T-helper 17 cell (primary cell): ENCODE results near the gene DHRS12. TPM values are rescaled to one million over a fixed set of nuclear protein-coding genes. Genes with fewer than 3 reads are reported as not detected.
A peak's percentile ranks its signal among the peaks of the same experiment; 100 is the strongest.

Experiments
- ATAC-seq: fragments of 150-1000 bp; cut with Tn5 transposase; 2 replicates; pipeline ENCODE4 v1.10.0; 2021; ENCODE audit warnings: mild to moderate bottlenecking, moderate library complexity
- DNase-seq, 3 donors: peaks; one replicate each; pipeline versions ENCODE4 v3.0.0 to v3.0.0-alpha.2; 2020 to 2021
- H3K9me3 ChIP-seq: one replicate; pipeline ENCODE4 v1.7.0; 2013; ENCODE audit warnings: low read length, mild to moderate bottlenecking; ENCODE audit not compliant: control insufficient read depth, poor library complexity, severe bottlenecking
- H3K27ac Mint-ChIP-seq: one replicate; pipeline ENCODE4 v1.8.0; 2022; ENCODE audit warnings: mild to moderate bottlenecking, moderate library complexity, mixed read lengths
- H3K27me3 Mint-ChIP-seq: one replicate; pipeline ENCODE4 v1.8.0; 2022; ENCODE audit warnings: mixed read lengths
- H3K36me3 Mint-ChIP-seq: one replicate; pipeline ENCODE4 v1.8.0; 2022; ENCODE audit warnings: low read depth, mixed read lengths
- H3K4me1 Mint-ChIP-seq: one replicate; pipeline ENCODE4 v1.8.0; 2022; ENCODE audit warnings: mild to moderate bottlenecking, mixed read lengths
- H3K4me3 Mint-ChIP-seq: one replicate; pipeline ENCODE4 v1.8.0; 2022; ENCODE audit warnings: mild to moderate bottlenecking, moderate library complexity, mixed read lengths
- total RNA-seq, 4 donors: library from RNA in 2 of 4; stranded (reverse) in 2 of 4; gene quantifications; one replicate each; pipeline ENCODE4 v1.2.3 and lab custom pipeline; 2022 to 2026

DHRS12 gene
- total RNA-seq, 2 donors from 2014 or later = 18.1 to 23.1 TPM

DNA sequence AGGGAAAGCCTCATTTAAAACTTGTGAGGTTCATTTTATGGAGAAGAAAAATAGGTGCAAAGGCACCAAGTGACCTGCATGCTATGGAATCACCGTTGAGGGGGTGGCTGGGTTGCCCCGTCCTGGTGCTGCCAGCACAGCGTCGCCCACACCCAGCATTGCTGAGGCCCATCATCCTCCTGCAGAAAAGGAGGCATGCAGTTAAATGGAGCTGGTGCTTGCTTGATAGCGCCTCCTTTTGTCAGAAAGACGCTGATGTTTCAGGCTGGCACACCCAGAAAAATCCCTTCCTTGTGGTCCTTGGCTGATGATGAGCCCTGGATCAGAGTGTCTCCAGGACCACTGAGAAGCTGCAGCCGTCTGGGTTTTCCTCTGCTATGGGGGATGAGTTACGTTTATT lies 36.9 kb downstream of the DHRS12 start:
- Mint-ChIP-seq H3K4me1 (peaks cover 30% of the 10 kb centered on the region), H3K4me3 (no peak overlapping the region), H3K27me3 (no peaks in the 10 kb centered on the region), H3K36me3 (peaks cover 11% of the 10 kb centered on the region), H3K27ac (peak overlapping the region; percentile 98)
- DNase-seq = no peak
- ATAC-seq = no peak
- H3K9me3 ChIP-seq = no peaks in the 10 kb centered on the region

DNA sequence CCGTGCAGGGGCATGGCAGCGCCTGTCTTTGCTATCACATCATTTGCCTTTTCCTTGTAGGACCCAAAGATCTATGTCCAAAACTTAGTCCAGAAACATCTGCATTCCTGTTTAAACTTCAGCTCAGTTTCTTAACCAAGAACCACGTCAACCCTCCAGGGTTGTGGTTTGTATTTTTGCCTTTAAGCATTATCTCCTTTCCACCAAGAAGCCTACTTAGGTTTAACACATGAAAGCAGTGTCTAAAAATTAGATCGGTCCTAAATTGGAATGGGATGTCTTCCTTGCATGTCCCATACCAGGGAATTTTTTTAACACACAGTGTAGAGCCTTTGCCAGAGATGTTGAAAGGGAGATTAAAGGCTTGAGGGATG lies 38.8 kb downstream of the DHRS12 start:
- H3K4me3 Mint-ChIP-seq = peak overlapping the region; percentile 85
- no peak for ATAC-seq
- H3K27me3 Mint-ChIP-seq = no peaks in the 10 kb centered on the region
- peaks cover 10% of the 10 kb centered on the region for H3K36me3 Mint-ChIP-seq
- DNase-seq = no peak
- H3K9me3 ChIP-seq = no peaks in the 10 kb centered on the region
- H3K4me1 Mint-ChIP-seq = peaks cover 31% of the 10 kb centered on the region
- peak overlapping the region; percentile 98 for H3K27ac Mint-ChIP-seq

DNA sequence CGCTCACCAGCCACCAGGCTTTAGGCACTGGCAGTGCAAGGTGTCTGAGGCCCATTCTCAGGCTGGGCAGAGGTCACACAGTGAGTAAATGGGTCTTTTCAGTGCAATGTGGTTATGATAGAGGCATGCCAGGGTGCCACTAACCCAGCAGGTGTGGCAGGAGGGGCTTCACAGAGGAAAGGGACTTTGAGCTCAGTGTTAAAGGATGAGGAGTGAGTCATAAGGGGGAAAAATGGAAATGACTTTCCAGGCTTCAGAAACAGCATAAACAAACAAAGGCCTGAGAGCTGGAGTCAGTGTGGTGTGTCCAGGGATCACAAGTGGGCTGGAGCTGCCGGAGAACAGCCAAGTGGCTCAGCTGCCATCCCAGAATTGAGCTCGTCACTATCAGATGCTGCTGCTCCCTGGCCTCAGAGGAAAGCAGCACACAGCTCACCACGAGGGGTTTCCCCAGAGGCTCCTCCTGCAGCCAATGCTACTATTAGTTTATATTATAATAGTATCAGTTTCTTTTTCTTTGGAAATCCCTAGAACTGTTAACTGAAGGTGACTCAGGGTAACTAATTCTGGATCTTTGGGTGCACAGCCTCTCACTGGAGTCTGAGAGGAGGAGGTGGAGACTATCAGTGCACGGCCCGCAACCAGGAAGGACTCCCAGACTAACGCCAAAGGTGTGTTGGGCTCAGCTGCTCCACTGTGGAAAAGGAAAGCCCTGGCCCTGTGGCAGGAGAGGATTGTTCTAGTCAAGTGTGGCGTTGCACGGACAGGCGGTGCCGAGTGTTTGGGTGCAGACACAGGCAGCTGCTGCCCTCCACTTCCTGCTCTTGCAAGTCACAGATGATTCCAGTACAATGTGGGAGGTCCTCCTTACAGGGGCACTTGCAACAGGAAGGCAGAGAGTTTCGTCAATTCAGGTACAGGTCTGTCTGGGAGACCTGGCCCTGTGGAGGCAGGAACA lies 39.5 kb downstream of the DHRS12 start:
- DNase-seq (peak; percentile 45 to 49 (median 47)), ATAC-seq (peak; percentile 95)
- Mint-ChIP-seq H3K4me1 (peaks cover 29% of the 10 kb centered on the region), H3K36me3 (peaks cover 12% of the 10 kb centered on the region), H3K27me3 (no peaks in the 10 kb centered on the region), H3K4me3 (peak overlapping the region; percentile 85), H3K27ac (peak overlapping the region; percentile 98)
- H3K9me3 ChIP-seq = no peaks in the 10 kb centered on the region

DNA sequence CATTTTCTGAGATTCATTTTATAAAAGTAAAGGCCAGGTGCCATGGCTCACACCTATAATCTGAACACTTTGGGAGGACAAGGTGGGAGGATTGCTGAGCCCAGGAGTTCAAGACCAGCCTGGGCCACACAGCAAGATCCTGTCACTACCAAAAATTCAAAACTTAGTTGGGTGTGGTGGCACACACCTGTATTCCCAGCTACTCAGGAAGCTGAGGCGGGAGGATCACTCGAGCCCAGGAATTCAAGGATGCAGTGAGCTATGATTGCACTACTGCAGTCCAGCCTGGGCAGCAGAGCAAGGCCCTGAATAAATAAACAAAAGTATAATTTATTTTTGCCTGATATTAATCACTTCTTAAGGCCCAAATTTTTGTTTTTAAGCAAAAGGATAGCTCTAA lies 40.5 kb downstream of the DHRS12 start:
- H3K36me3 Mint-ChIP-seq = peaks cover 12% of the 10 kb centered on the region
- no peak for DNase-seq
- no peaks in the 10 kb centered on the region for H3K27me3 Mint-ChIP-seq
- peak overlapping the region; percentile 98 for H3K27ac Mint-ChIP-seq
- no peaks in the 10 kb centered on the region for H3K9me3 ChIP-seq
- peaks cover 29% of the 10 kb centered on the region for H3K4me1 Mint-ChIP-seq
- no peak for ATAC-seq
- H3K4me3 Mint-ChIP-seq = no peak overlapping the region

DNA sequence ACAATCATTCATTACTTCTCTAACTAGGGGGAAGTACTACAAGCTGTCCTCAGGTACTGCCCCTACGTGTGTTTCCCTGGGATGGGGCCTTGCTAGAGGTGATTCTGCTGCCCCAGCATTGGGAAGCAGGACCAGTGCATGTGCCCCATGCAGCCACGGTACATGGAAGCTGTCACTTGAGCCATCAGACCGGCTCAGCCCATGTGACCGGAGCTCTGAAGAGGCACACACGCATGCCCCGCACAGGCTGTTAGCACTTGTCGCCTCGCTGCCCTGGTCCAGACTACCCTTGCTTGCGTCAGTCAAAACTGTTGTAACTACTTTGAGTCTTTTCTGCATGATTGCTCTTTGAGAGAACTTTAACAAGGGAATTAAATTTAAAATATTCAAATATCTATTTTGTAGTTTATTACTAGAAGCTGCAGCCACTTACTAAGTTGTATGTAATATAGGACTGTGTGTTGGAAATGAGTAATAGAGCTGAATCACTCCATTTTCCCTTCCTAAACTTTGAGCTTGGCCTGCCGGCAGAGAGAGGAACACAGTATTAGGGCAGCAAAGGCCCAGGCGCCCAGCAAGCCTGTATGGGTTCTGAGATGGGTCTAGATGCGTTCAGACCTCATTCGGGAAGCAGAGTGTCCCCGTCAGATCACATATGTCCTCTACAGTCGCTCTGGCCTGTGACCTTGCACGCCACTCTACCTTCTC lies 42.2 kb downstream of the DHRS12 start:
- peak overlapping the region; percentile 98 for H3K27ac Mint-ChIP-seq
- ATAC-seq (no peak), DNase-seq (no peak)
- peaks cover 29% of the 10 kb centered on the region for H3K4me1 Mint-ChIP-seq
- H3K4me3 Mint-ChIP-seq = no peak overlapping the region
- no peaks in the 10 kb centered on the region for H3K9me3 ChIP-seq
- H3K36me3 Mint-ChIP-seq = peaks cover 10% of the 10 kb centered on the region
- H3K27me3 Mint-ChIP-seq = no peaks in the 10 kb centered on the region

DNA sequence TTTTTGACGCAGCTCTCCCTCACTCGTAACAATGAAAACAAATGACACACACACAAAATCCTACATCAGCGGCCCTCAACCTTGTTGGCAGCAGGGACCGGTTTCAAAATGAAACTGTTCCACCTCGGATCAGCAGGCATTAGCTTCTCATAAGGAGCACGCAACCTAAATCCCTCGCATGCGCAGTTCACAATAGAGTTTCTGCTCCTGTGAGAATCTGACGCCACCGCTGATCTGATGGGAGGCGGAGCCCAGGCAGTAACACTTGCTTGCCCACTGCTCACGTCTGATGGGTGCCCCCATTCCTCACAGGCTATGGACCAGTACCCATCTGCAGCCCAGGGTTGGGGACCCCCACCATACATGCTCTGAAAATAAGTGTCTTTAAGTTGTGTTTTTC lies 43.4 kb downstream of the DHRS12 start:
- H3K4me3 Mint-ChIP-seq = no peak overlapping the region
- no peak for DNase-seq
- peaks cover 7% of the 10 kb centered on the region for H3K36me3 Mint-ChIP-seq
- ATAC-seq = no peak
- H3K9me3 ChIP-seq = no peaks in the 10 kb centered on the region
- no peaks in the 10 kb centered on the region for H3K27me3 Mint-ChIP-seq
- H3K27ac Mint-ChIP-seq = peak overlapping the region; percentile 45
- peaks cover 25% of the 10 kb centered on the region for H3K4me1 Mint-ChIP-seq

DNA sequence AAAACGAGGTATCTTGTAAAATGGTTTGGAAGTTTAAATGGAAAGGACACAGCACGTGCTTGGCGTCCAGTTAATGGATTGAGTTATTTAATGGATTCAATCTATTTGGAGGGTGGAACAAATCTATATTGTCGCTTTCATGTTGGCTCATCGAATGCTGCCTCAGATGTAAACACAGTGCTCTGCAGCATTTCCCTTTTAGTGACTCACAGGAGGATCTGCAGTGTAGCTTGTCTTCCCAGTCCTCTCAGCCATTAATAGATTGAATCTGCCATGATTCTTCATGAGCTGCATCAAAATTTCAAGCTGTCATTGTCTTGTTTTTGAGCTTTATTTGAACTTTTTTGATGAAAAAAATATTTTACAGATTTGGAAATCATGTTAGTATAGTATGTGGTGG lies 44.7 kb downstream of the DHRS12 start:
- DNase-seq = no peak
- H3K4me3 Mint-ChIP-seq = no peak overlapping the region
- ATAC-seq = no peak
- H3K27me3 Mint-ChIP-seq = no peaks in the 10 kb centered on the region
- H3K27ac Mint-ChIP-seq = no peak overlapping the region
- H3K4me1 Mint-ChIP-seq = peaks cover 14% of the 10 kb centered on the region
- no peaks in the 10 kb centered on the region for H3K9me3 ChIP-seq
- H3K36me3 Mint-ChIP-seq = peaks cover 7% of the 10 kb centered on the region

DNA sequence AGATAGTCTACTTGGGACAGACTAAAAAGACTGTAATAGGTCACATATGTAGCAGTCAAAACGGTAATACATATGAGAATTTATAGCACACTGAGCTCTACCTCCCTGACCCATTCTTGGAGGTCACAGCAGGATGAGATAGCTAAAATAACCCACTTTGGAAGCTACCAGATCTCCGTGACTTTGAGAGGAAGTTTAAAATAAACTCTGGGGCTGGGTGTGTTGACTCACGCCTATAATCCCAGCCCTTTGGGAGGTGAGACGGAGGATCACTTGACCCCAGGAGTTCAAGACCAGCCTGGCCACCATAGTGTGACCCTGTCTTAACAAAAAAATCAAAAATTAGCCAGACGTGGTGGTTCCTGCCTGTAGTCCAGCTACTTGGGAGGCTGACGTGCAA lies 45.3 kb downstream of the DHRS12 start:
- Mint-ChIP-seq H3K27ac (no peak overlapping the region), H3K4me1 (peaks cover 14% of the 10 kb centered on the region), H3K36me3 (peaks cover 7% of the 10 kb centered on the region), H3K4me3 (no peak overlapping the region), H3K27me3 (no peaks in the 10 kb centered on the region)
- no peak for DNase-seq
- no peaks in the 10 kb centered on the region for H3K9me3 ChIP-seq
- no peak for ATAC-seq

DNA sequence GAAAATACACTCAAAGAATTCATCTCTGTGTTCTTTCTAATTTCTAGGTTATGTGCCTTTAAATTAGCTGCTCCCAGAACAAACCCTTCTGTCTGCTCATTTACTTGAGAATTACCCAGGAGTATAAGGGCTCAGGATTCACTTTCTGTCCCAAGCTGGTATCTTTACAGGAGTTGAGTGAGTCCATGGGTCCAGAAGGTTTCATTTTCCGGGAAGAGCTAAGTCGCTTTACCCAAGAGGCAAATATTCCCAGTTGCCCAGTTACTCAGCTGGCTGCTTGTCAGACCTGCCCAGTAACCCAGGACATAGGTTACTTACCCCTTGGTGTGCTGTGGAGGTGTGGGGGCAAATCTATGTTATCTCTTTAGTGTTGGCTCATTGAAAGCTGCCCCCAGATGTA lies 47.3 kb downstream of the DHRS12 start:
- DNase-seq (no peak), ATAC-seq (no peak)
- Mint-ChIP-seq H3K27ac (peak overlapping the region; percentile 34), H3K4me3 (no peak overlapping the region), H3K4me1 (peaks cover 8% of the 10 kb centered on the region), H3K36me3 (peaks cover 7% of the 10 kb centered on the region), H3K27me3 (no peaks in the 10 kb centered on the region)
- no peaks in the 10 kb centered on the region for H3K9me3 ChIP-seq

DNA sequence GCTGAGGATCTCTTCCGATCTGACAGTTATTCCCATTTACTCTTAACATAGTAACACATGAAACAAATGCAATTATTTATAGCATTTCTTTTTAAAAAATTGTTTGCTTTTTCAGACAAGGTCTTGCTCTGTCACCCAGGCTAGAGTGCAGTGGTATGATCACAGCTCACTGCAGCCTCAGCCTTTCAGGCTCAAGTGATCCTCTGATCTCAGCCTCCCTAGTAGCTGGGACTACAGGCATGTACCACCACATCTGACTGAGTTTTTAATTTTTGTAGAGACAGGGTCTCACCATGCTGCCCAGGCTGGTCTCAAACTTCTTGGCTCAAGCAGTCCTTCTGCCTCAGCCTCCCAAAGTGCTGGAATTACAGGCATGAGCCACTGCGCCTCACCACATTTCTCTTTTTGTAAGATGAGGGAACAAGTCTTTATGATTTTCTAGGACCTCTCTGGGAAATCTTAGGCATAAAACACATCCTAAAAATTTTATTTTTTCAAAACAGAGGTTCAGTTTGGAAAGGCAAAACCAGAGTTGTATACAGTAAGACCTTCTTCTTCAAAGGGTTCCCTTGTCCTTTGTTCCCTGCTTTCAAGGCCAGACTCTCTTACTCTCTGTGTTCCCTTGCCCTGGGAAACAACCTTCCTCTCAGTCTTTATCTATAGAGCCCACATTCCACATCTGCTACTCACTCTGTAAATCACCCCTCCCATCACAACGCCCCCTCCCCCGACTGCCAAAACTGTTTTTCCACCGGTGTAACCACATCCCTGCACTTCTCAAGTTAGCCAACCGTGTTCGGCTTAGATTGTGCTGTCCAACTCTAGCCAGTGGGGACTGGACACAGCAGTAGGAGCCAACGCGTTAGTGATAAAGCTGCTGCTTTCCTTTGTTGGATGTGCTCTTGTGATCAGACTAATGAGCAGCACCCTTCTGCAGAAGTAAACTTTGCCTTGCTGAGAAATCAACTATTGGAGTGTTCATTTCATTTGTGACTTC lies 56.2 kb downstream of the DHRS12 start:
- H3K9me3 ChIP-seq = peaks cover 8% of the 10 kb centered on the region
- no peak overlapping the region for H3K4me3 Mint-ChIP-seq
- no peak overlapping the region for H3K27ac Mint-ChIP-seq
- ATAC-seq (no peak), DNase-seq (no peak)
- peaks cover 2% of the 10 kb centered on the region for H3K4me1 Mint-ChIP-seq
- peaks cover 6% of the 10 kb centered on the region for H3K36me3 Mint-ChIP-seq
- H3K27me3 Mint-ChIP-seq = no peaks in the 10 kb centered on the region

DNA sequence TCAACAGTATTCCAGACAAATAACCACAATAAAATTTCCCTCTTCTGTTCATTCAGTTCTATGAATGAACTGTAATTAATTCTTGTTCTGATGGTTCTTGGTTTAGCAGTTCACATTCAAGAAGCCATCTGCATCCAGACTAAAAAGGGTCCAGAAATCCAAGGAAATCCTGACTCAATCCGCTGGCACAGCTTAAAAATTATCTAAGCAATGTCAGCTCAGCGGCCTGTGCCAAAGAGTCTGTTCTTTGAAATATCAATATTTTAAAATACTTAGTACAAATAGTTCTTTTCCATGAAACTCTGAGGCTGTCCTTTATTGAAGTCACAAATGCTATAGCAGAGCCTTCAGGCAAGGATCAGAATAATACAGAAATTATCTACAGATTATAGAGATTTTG lies 57.2 kb downstream of the DHRS12 start:
- ATAC-seq = no peak
- H3K9me3 ChIP-seq = peaks cover 8% of the 10 kb centered on the region
- Mint-ChIP-seq H3K36me3 (peaks cover 7% of the 10 kb centered on the region), H3K4me1 (peaks cover 2% of the 10 kb centered on the region), H3K27me3 (no peaks in the 10 kb centered on the region), H3K4me3 (no peak overlapping the region), H3K27ac (no peak overlapping the region)
- DNase-seq = no peak

DNA sequence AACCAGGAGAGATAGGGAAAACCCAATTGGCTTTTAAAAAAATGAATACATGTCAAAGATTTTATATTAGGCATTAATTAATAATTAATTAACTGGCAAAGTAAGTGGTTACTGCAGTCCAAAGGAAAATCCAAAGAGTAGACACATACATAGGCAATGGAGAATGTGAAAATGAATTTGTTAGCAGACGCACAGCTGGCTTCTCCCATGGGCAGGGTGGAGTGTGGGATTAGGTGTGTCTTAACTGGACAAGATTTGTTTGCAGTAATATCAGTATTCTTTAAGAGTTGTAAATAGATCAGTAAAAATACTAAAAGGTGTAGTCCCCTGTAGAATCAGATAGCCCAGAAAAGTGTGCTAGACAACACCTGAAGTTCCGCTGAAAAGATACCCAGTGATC lies 58.7 kb downstream of the DHRS12 start:
- H3K9me3 ChIP-seq = peaks cover 8% of the 10 kb centered on the region
- Mint-ChIP-seq H3K4me1 (peaks cover 2% of the 10 kb centered on the region), H3K36me3 (peaks cover 7% of the 10 kb centered on the region), H3K27me3 (no peaks in the 10 kb centered on the region), H3K27ac (no peak overlapping the region), H3K4me3 (no peak overlapping the region)
- DNase-seq = no peak
- ATAC-seq = no peak

DNA sequence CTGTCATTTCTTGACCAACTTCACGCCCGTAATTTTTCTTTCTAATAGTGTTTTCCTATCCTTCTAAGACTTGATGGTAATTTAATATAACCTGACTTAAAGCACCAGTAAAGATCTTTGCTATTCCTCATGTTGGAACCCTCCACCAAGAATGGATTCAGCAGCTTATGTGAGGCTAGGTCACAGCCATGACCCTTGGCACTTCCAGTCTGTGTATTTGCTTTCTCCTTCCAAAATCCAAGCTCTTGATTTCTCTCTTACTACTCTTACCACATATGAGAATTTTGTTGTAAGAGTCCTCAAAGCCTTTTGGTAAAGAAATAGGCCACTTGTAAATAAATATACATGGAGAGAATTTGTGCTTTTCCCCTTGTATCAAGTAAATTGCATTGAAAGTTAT lies 61.4 kb downstream of the DHRS12 start:
- Mint-ChIP-seq H3K27ac (peak overlapping the region; percentile 57), H3K27me3 (no peaks in the 10 kb centered on the region)

More for the DNA sequence above, 61.4 kb downstream of the DHRS12 start:
- H3K9me3 ChIP-seq = peaks cover 3% of the 10 kb centered on the region
- ATAC-seq = no peak
- no peak overlapping the region for H3K4me3 Mint-ChIP-seq
- no peak for DNase-seq
- H3K4me1 Mint-ChIP-seq = peaks cover 2% of the 10 kb centered on the region
- H3K36me3 Mint-ChIP-seq = peaks cover 2% of the 10 kb centered on the region
